ENCODE data around the gene FEN1.

- TF ChIP-seq POLR2AphosphoS5 (IDR thresholded peaks at IDR 0.05) (no peak), CTCF (IDR thresholded peaks at IDR 0.05) (no peak), POLR2A (IDR thresholded peaks at IDR 0.05) (no peak), EP300 (IDR thresholded peaks at IDR 0.05) (no peak)
Measured at GRCh38 chr11:61778357-61778886, 14.3 kb upstream of the FEN1 start.

All from upper lobe of left lung (tissue), 4 donors.